CD4-positive, CD25-positive, alpha-beta regulatory T cell (primary cell): Measurements from ENCODE around the gene MRPS35. TPM values are rescaled to one million over a fixed set of nuclear protein-coding genes. Genes with fewer than 3 reads are reported as not detected.

Source experiments
- ATAC-seq, 2 donors: fragments of 150-1000 bp; cut with Tn5 transposase; one replicate each; pipeline ENCODE4 v1.10.0; 2021; ENCODE audit warnings: low read depth in 2 of 2, moderate number of reproducible peaks in 2 of 2, moderate library complexity in 1 of 2
- DNase-seq, 3 donors: peaks; one replicate each; pipeline versions ENCODE4 v3.0.0 to v3.0.0-alpha.2; 2012 to 2022; ENCODE audit warnings: mixed read lengths in 1 of 3
- H3K27ac ChIP-seq: one replicate; pipeline ENCODE4 v1.7.0; 2013; ENCODE audit warnings: mild to moderate bottlenecking, low read length; ENCODE audit not compliant: insufficient read depth, poor library complexity, severe bottlenecking
- H3K27me3 ChIP-seq: one replicate; pipeline ENCODE4 v1.7.0; 2013; ENCODE audit warnings: low read length; ENCODE audit not compliant: control insufficient read depth, insufficient read depth
- H3K36me3 ChIP-seq: one replicate; pipeline ENCODE4 v1.7.0; 2013; ENCODE audit warnings: mild to moderate bottlenecking, low read length, moderate library complexity; ENCODE audit not compliant: control insufficient read depth, insufficient read depth
- H3K4me1 ChIP-seq: 2 replicates; pipeline ENCODE4 v1.7.0; 2013; ENCODE audit warnings: mild to moderate bottlenecking, low read length; ENCODE audit not compliant: insufficient read depth, control insufficient read depth, poor library complexity, severe bottlenecking
- H3K4me3 ChIP-seq: one replicate; pipeline ENCODE4 v1.7.0; 2013; ENCODE audit warnings: low read depth, mild to moderate bottlenecking, low read length, moderate library complexity
- H3K9me3 ChIP-seq, 2 experiments: 1 replicate in 1 of 2; 2 replicates in 1 of 2; pipeline ENCODE4 v1.7.0; 2013; ENCODE audit warnings: low read length in 2 of 2, mild to moderate bottlenecking in 1 of 2, moderate library complexity in 1 of 2; ENCODE audit not compliant: control insufficient read depth in 2 of 2
- H3K27ac Mint-ChIP-seq, 3 donors: one replicate each; pipeline ENCODE4 v1.8.0; 2020 to 2022; ENCODE audit warnings: mild to moderate bottlenecking in 3 of 3, mixed read lengths in 3 of 3, moderate library complexity in 2 of 3
- H3K27me3 Mint-ChIP-seq: one replicate; pipeline ENCODE4 v1.8.0; 2022; ENCODE audit warnings: mild to moderate bottlenecking, mixed read lengths
- H3K36me3 Mint-ChIP-seq: one replicate; pipeline ENCODE4 v1.8.0; 2020; ENCODE audit warnings: mixed read lengths
- H3K4me1 Mint-ChIP-seq, 4 donors: one replicate each; pipeline ENCODE4 v1.8.0; 2020 to 2022; ENCODE audit warnings: mixed read lengths in 4 of 4, mild to moderate bottlenecking in 1 of 4
- H3K4me3 Mint-ChIP-seq, 4 donors: one replicate each; pipeline ENCODE4 v1.8.0; 2020 to 2022; ENCODE audit warnings: mild to moderate bottlenecking in 4 of 4, mixed read lengths in 4 of 4, moderate library complexity in 3 of 4
- H3K9me3 Mint-ChIP-seq, 7 donors: one replicate each; pipeline ENCODE4 v1.8.0; 2020 to 2022; ENCODE audit warnings: mixed read lengths in 7 of 7, mild to moderate bottlenecking in 3 of 7, moderate library complexity in 2 of 7
- polyA plus RNA-seq, 4 donors: library from polyadenylated mRNA; unstranded; fragments of 300-500 nt; fragmentation: Illumina TruSeq; gene quantifications; one replicate each; pipeline ENCODE4 v1.2.3, GENCODE V29; 2021
- total RNA-seq: library from RNA; stranded (reverse); gene quantifications from one replicate; pipeline ENCODE4 v1.2.3, GENCODE V29; 2022

Gene MRPS35
- total and polyA plus RNA-seq, 5 donors from 2014 or later = 17.8 to 74.2 (median 67.1) TPM

- Histone ChIP-seq H3K9me3 (no peaks in the 10 kb centered on the region), H3K4me1 (no peaks in the 10 kb centered on the region), H3K27ac (no peak overlapping the region), H3K4me3 (no peak overlapping the region), H3K27me3 (no peaks in the 10 kb centered on the region), H3K36me3 (peaks cover 66% of the 10 kb centered on the region)
- Mint-ChIP-seq H3K27ac (peak overlapping the region in 2 of 3 donors; percentile 58 to 87), H3K36me3 (peaks cover 52% of the 10 kb centered on the region), H3K4me1 (peaks cover 5 to 16% (median 9%) of the 10 kb centered on the region in 4 donors), H3K27me3 (no peaks in the 10 kb centered on the region), H3K4me3 (no peak overlapping the region), H3K9me3 (no peaks in the 10 kb centered on the region)
- DNase-seq (peak in 1 of 3 donors; percentile 59), ATAC-seq (no peak)
Observed at GRCh38 chr12:27794818-27795584, 84.4 kb downstream of the MRPS35 start.

GRCh38 chr12:27796128-27796527 lies 85.5 kb downstream of the MRPS35 start:
- Histone ChIP-seq H3K4me3 (no peak overlapping the region), H3K36me3 (peaks cover 62% of the 10 kb centered on the region), H3K27me3 (no peaks in the 10 kb centered on the region), H3K4me1 (peaks cover 7% of the 10 kb centered on the region), H3K27ac (no peak overlapping the region), H3K9me3 (no peaks in the 10 kb centered on the region)
- peaks cover 58% of the 10 kb centered on the region for H3K36me3 Mint-ChIP-seq
- DNase-seq (peak in 1 of 3 donors; percentile 52), ATAC-seq (no peak)
- H3K27me3 Mint-ChIP-seq = no peaks in the 10 kb centered on the region
- H3K4me1 Mint-ChIP-seq = peaks cover 10 to 24% (median 19%) of the 10 kb centered on the region in 4 donors
- no peaks in the 10 kb centered on the region for H3K9me3 Mint-ChIP-seq
- H3K27ac Mint-ChIP-seq = no peak overlapping the region
- peak overlapping the region in 1 of 4 donors; percentile 24 for H3K4me3 Mint-ChIP-seq

- ATAC-seq (no peak), DNase-seq (no peak)
- Mint-ChIP-seq H3K36me3 (peaks cover 46% of the 10 kb centered on the region), H3K27me3 (no peaks in the 10 kb centered on the region), H3K9me3 (no peaks in the 10 kb centered on the region), H3K4me3 (no peak overlapping the region), H3K27ac (peak overlapping the region in 1 of 3 donors; percentile 69), H3K4me1 (peaks cover 17 to 37% (median 25%) of the 10 kb centered on the region in 4 donors)
- H3K9me3 ChIP-seq = no peaks in the 10 kb centered on the region
- no peak overlapping the region for H3K4me3 ChIP-seq
- H3K4me1 ChIP-seq = peaks cover 11% of the 10 kb centered on the region
- no peaks in the 10 kb centered on the region for H3K27me3 ChIP-seq
- peaks cover 50% of the 10 kb centered on the region for H3K36me3 ChIP-seq
- no peak overlapping the region for H3K27ac ChIP-seq
Observed at GRCh38 chr12:27797301-27798025, 86.8 kb downstream of the MRPS35 start.

GRCh38 chr12:27800819-27801218 lies 90.2 kb downstream of the MRPS35 start:
- Histone ChIP-seq H3K4me3 (no peak overlapping the region), H3K36me3 (peaks cover 27% of the 10 kb centered on the region), H3K4me1 (peaks cover 11% of the 10 kb centered on the region), H3K9me3 (no peaks in the 10 kb centered on the region), H3K27me3 (no peaks in the 10 kb centered on the region), H3K27ac (no peak overlapping the region)
- H3K27ac Mint-ChIP-seq = peak overlapping the region; percentile 72 to 81 (median 75)
- no peaks in the 10 kb centered on the region for H3K27me3 Mint-ChIP-seq
- peak overlapping the region in 2 of 4 donors; percentile 11 to 13 for H3K4me3 Mint-ChIP-seq
- no peaks in the 10 kb centered on the region for H3K9me3 Mint-ChIP-seq
- H3K36me3 Mint-ChIP-seq = peaks cover 30% of the 10 kb centered on the region
- H3K4me1 Mint-ChIP-seq = peaks cover 18 to 36% (median 19%) of the 10 kb centered on the region in 4 donors
- ATAC-seq (no peak), DNase-seq (peak in 1 of 3 donors; percentile 71)

GRCh38 chr12:27801630-27802029 lies 91.0 kb downstream of the MRPS35 start:
- peaks cover 21% of the 10 kb centered on the region for H3K36me3 ChIP-seq
- no peaks in the 10 kb centered on the region for H3K9me3 ChIP-seq
- Mint-ChIP-seq H3K9me3 (no peaks in the 10 kb centered on the region), H3K36me3 (peaks cover 30% of the 10 kb centered on the region), H3K4me3 (peak overlapping the region in 1 of 4 donors; percentile 42), H3K27me3 (no peaks in the 10 kb centered on the region), H3K27ac (peak overlapping the region; percentile 45 to 75 (median 72)), H3K4me1 (peaks cover 18 to 44% (median 22%) of the 10 kb centered on the region in 4 donors)
- no peaks in the 10 kb centered on the region for H3K27me3 ChIP-seq
- ATAC-seq (no peak), DNase-seq (no peak)
- H3K4me1 ChIP-seq = peaks cover 14% of the 10 kb centered on the region
- no peak overlapping the region for H3K4me3 ChIP-seq
- H3K27ac ChIP-seq = no peak overlapping the region

GRCh38 chr12:27802511-27802910 lies 91.9 kb downstream of the MRPS35 start:
- no peak for ATAC-seq
- Histone ChIP-seq H3K9me3 (no peaks in the 10 kb centered on the region), H3K27me3 (no peaks in the 10 kb centered on the region), H3K4me1 (peaks cover 20% of the 10 kb centered on the region), H3K27ac (no peak overlapping the region), H3K36me3 (peaks cover 12% of the 10 kb centered on the region), H3K4me3 (no peak overlapping the region)
- H3K36me3 Mint-ChIP-seq = peaks cover 21% of the 10 kb centered on the region
- peak overlapping the region; percentile 5 to 75 (median 45) for H3K27ac Mint-ChIP-seq
- H3K4me3 Mint-ChIP-seq = peak overlapping the region in 1 of 4 donors; percentile 33
- DNase-seq = no peak
- peaks cover 24 to 53% (median 29%) of the 10 kb centered on the region in 4 donors for H3K4me1 Mint-ChIP-seq
- no peaks in the 10 kb centered on the region for H3K9me3 Mint-ChIP-seq
- H3K27me3 Mint-ChIP-seq = no peaks in the 10 kb centered on the region

- H3K27me3 ChIP-seq = no peaks in the 10 kb centered on the region
- DNase-seq (no peak), ATAC-seq (no peak)
- H3K4me3 ChIP-seq = no peak overlapping the region
- Mint-ChIP-seq H3K9me3 (no peaks in the 10 kb centered on the region), H3K27ac (peak overlapping the region in 1 of 3 donors; percentile 78), H3K4me3 (no peak overlapping the region), H3K36me3 (peaks cover 18% of the 10 kb centered on the region), H3K27me3 (no peaks in the 10 kb centered on the region), H3K4me1 (peaks cover 26 to 57% (median 31%) of the 10 kb centered on the region in 4 donors)
- peaks cover 21% of the 10 kb centered on the region for H3K4me1 ChIP-seq
- no peak overlapping the region for H3K27ac ChIP-seq
- no peaks in the 10 kb centered on the region for H3K9me3 ChIP-seq
- H3K36me3 ChIP-seq = peaks cover 8% of the 10 kb centered on the region
Observed at GRCh38 chr12:27802936-27803335, 92.3 kb downstream of the MRPS35 start.
